GM23338 (cell line): Measurements from ENCODE around the gene SYPL2.

Experiments used
- CREB1 ChIP-seq: fragments of 250-450 bp; sonication (Bioruptor Pico); IDR thresholded peaks from 2 replicates; pipeline ENCODE4 v1.5.0; 2020; ENCODE audit warnings: low read depth, mild to moderate bottlenecking, moderate library complexity
- EZH2 ChIP-seq: fragments of 200-600 bp; sonication (generic); IDR thresholded peaks from one replicate; pipeline ENCODE4 v1.8.0; 2017; ENCODE audit warnings: antibody characterized with exemption, mild to moderate bottlenecking, low read depth; ENCODE audit not compliant: unreplicated experiment
- EZH2phosphoT487 ChIP-seq: fragments of 200-600 bp; sonication (generic); IDR thresholded peaks from one replicate; pipeline ENCODE4 v1.8.1; 2018; ENCODE audit warnings: antibody characterized with exemption; ENCODE audit not compliant: unreplicated experiment
- JUNB ChIP-seq: IDR thresholded peaks from one replicate; pipeline ENCODE4 v1.6.1; 2016; ENCODE audit warnings: antibody characterized with exemption; ENCODE audit not compliant: unreplicated experiment
- NANOG ChIP-seq: IDR thresholded peaks from 2 replicates; pipeline ENCODE4 v1.6.1; 2016; ENCODE audit warnings: antibody characterized with exemption, borderline replicate concordance
- POLR2AphosphoS5 ChIP-seq: IDR thresholded peaks from 2 replicates; pipeline ENCODE4 v1.6.1; 2016; ENCODE audit warnings: antibody characterized with exemption, low read depth
- STAT1 ChIP-seq: IDR thresholded peaks from one replicate; pipeline ENCODE4 v1.6.1; 2016; ENCODE audit warnings: antibody characterized with exemption; ENCODE audit not compliant: unreplicated experiment
- ZNF114 ChIP-seq: fragments of 250-450 bp; sonication (Bioruptor Pico); IDR thresholded peaks from 2 replicates; pipeline ENCODE4 v1.5.0; 2020; ENCODE audit warnings: mild to moderate bottlenecking, moderate library complexity
- ZNF331 ChIP-seq: fragments of 250-450 bp; sonication (Bioruptor Pico); IDR thresholded peaks from 2 replicates; pipeline ENCODE4 v1.5.0; 2020; ENCODE audit warnings: low read depth, mild to moderate bottlenecking, moderate library complexity
- TF ChIP-seq, protein P1 (sequence below), 2 experiments: fragments of 200-600 bp in 1 of 2; sonication (generic) in 1 of 2; conservative IDR thresholded peaks; 2 replicates each; pipeline versions ENCODE4 v1.5.1 to v1.6.1; 2016 to 2017; ENCODE audit warnings: antibody characterized with exemption in 2 of 2, low read depth in 2 of 2, mild to moderate bottlenecking in 2 of 2, moderate library complexity in 1 of 2
- TF ChIP-seq, protein P2 (sequence below): IDR thresholded peaks from one replicate; pipeline ENCODE4 v1.6.1; 2018; ENCODE audit warnings: antibody characterized with exemption; ENCODE audit not compliant: unreplicated experiment
- TF ChIP-seq, protein P3 (sequence below): IDR thresholded peaks from 2 replicates; pipeline ENCODE4 v1.6.1; 2016; ENCODE audit warnings: antibody characterized with exemption

DNA sequence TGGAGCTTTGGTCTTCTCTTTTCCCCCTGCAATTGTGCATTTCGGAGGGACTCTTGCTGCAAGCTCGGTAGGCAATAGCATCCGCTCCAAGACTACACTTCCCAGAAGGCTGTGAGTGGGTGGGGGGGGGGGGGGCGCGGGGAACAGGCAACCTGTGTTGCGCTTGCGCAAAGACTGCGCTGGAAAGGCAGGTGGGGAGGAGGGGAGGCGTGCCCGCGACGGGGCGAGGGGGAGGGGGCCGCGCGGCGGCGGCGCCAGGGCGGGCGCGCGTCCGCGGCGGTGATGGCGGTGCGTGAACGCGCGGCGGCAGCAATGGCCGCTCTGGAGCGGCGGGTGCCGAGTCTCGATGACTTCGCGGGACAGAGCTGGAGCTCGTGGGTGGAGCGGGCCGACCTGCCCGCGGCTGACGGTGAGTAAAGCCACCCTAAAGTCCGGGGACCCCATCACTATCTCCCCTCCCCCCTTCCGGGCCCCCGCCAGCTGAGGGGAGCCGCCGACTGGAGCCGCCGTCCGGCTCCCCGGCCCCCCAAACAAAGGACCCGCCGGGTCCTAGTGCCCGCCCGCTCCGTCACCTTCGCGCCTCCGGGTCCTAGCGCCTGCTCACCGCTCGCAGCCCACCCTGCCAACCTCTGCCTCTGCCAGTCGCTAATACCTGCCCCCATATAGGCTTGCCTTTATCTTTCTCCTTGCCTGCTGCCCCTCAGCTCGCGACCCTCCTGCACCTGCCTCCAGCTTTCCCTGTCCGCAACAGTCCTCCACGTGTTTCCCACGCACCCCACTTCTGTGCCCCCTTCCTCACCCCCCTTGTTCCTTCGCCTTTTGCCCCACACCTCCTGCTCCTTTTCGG is 17.5 kb downstream of the SYPL2 start, which contains the start of gene ATXN7L2:
- TF ChIP-seq, protein P1, sequence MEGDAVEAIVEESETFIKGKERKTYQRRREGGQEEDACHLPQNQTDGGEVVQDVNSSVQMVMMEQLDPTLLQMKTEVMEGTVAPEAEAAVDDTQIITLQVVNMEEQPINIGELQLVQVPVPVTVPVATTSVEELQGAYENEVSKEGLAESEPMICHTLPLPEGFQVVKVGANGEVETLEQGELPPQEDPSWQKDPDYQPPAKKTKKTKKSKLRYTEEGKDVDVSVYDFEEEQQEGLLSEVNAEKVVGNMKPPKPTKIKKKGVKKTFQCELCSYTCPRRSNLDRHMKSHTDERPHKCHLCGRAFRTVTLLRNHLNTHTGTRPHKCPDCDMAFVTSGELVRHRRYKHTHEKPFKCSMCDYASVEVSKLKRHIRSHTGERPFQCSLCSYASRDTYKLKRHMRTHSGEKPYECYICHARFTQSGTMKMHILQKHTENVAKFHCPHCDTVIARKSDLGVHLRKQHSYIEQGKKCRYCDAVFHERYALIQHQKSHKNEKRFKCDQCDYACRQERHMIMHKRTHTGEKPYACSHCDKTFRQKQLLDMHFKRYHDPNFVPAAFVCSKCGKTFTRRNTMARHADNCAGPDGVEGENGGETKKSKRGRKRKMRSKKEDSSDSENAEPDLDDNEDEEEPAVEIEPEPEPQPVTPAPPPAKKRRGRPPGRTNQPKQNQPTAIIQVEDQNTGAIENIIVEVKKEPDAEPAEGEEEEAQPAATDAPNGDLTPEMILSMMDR (conservative IDR thresholded peaks at IDR 0.05; ENCODE audit: low read depth in 2 of 2): no peak
- TF ChIP-seq, protein P2, sequence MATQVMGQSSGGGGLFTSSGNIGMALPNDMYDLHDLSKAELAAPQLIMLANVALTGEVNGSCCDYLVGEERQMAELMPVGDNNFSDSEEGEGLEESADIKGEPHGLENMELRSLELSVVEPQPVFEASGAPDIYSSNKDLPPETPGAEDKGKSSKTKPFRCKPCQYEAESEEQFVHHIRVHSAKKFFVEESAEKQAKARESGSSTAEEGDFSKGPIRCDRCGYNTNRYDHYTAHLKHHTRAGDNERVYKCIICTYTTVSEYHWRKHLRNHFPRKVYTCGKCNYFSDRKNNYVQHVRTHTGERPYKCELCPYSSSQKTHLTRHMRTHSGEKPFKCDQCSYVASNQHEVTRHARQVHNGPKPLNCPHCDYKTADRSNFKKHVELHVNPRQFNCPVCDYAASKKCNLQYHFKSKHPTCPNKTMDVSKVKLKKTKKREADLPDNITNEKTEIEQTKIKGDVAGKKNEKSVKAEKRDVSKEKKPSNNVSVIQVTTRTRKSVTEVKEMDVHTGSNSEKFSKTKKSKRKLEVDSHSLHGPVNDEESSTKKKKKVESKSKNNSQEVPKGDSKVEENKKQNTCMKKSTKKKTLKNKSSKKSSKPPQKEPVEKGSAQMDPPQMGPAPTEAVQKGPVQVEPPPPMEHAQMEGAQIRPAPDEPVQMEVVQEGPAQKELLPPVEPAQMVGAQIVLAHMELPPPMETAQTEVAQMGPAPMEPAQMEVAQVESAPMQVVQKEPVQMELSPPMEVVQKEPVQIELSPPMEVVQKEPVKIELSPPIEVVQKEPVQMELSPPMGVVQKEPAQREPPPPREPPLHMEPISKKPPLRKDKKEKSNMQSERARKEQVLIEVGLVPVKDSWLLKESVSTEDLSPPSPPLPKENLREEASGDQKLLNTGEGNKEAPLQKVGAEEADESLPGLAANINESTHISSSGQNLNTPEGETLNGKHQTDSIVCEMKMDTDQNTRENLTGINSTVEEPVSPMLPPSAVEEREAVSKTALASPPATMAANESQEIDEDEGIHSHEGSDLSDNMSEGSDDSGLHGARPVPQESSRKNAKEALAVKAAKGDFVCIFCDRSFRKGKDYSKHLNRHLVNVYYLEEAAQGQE: no peak
- TF ChIP-seq CREB1 (CRISPR knock-in tag) (peak; percentile 74), EZH2 (no peak), POLR2AphosphoS5 (peak; percentile 39), EZH2phosphoT487 (no peak), NANOG (no peak), JUNB (no peak), STAT1 (no peak), ZNF114 (CRISPR knock-in tag) (no peak), ZNF331 (CRISPR knock-in tag) (no peak)
- TF ChIP-seq, protein P3, sequence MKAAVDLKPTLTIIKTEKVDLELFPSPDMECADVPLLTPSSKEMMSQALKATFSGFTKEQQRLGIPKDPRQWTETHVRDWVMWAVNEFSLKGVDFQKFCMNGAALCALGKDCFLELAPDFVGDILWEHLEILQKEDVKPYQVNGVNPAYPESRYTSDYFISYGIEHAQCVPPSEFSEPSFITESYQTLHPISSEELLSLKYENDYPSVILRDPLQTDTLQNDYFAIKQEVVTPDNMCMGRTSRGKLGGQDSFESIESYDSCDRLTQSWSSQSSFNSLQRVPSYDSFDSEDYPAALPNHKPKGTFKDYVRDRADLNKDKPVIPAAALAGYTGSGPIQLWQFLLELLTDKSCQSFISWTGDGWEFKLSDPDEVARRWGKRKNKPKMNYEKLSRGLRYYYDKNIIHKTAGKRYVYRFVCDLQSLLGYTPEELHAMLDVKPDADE: no peak; the same call in none of the 2 replicates
